H1 (cell line): Measurements from ENCODE around the gene ZNF423.

Experiments
- CTCF ChIP-seq, 3 experiments: IDR thresholded peaks; 1 replicate in 2 of 3; 2 replicates in 1 of 3; pipeline versions ENCODE4 v1.5.1 to v1.6.1; 2011; ENCODE audit warnings: low read length in 3 of 3, mild to moderate bottlenecking in 3 of 3, inconsistent platforms in 2 of 3, low read depth in 1 of 3, moderate library complexity in 1 of 3; ENCODE audit not compliant: insufficient read depth in 1 of 3; ENCODE audit errors: control extremely low read depth in 1 of 3
- HDAC6 ChIP-seq: IDR thresholded peaks from one replicate; pipeline ENCODE4 v1.7.1; 2012; ENCODE audit warnings: low read depth, mild to moderate bottlenecking, inconsistent platforms, low read length, moderate library complexity
- POLR2A ChIP-seq, 2 experiments: IDR thresholded peaks; 1 replicate in 1 of 2; 2 replicates in 1 of 2; pipeline ENCODE4 v1.6.1; 2011; ENCODE audit warnings: low read depth in 2 of 2, low read length in 2 of 2, mild to moderate bottlenecking in 2 of 2; ENCODE audit errors: control extremely low read depth in 1 of 2
- RXRA ChIP-seq: IDR thresholded peaks from 2 replicates; pipeline ENCODE4 v1.6.1; 2011; ENCODE audit warnings: low read depth, mild to moderate bottlenecking, low read length, moderate library complexity; ENCODE audit not compliant: insufficient read depth
- SP1 ChIP-seq: IDR thresholded peaks from 2 replicates; pipeline ENCODE4 v1.6.1; 2011; ENCODE audit warnings: low read depth, low read length
- SRF ChIP-seq: IDR thresholded peaks from 2 replicates; pipeline ENCODE4 v1.6.1; 2011; ENCODE audit warnings: mild to moderate bottlenecking, low read depth, low read length, moderate library complexity
- TBP ChIP-seq: IDR thresholded peaks from 2 replicates; pipeline ENCODE4 v1.6.1; 2011; ENCODE audit warnings: low read depth, low read length, improper control_type of control experiment
- USF2 ChIP-seq: IDR thresholded peaks from 2 replicates; pipeline ENCODE4 v1.6.1; 2011; ENCODE audit warnings: low read length, improper control_type of control experiment

GRCh38 chr16:49716339-49716934 is 139.5 kb downstream of the ZNF423 start:
- no peak for TF ChIP-seq HDAC6
- TF ChIP-seq CTCF (IDR thresholded peaks at IDR 0.05; ENCODE audit: control extremely low read depth in 1 of 3, insufficient read depth in 1 of 3, low read depth in 1 of 3, low read length in 3 of 3) = no peak
- no peak for TF ChIP-seq SP1
- TF ChIP-seq TBP = no peak
- no peak for TF ChIP-seq POLR2A (IDR thresholded peaks at IDR 0.05; ENCODE audit: control extremely low read depth in 1 of 2, low read depth in 2 of 2, low read length in 2 of 2)
- no peak for TF ChIP-seq USF2
- no peak for TF ChIP-seq SRF
- TF ChIP-seq RXRA = no peak
